ACC112 (cell line): ENCODE results near the gene TTLL12.

Source experiments
- H2AFZ ChIP-seq: fragments of 200-600 bp; sonication (generic); one replicate; pipeline ENCODE4 v1.6.0; 2017; ENCODE audit warnings: antibody characterized with exemption, low read length; ENCODE audit not compliant: unreplicated experiment
- H3K27ac ChIP-seq: fragments of 200-600 bp; sonication (generic); 2 replicates; pipeline ENCODE4 v1.5.1; 2014; ENCODE audit warnings: low read depth, mild to moderate bottlenecking, antibody characterized with exemption, low read length, moderate library complexity
- H3K27me3 ChIP-seq: fragments of 200-600 bp; sonication (generic); 2 replicates; pipeline ENCODE4 v1.6.1; 2014; ENCODE audit warnings: mild to moderate bottlenecking, antibody characterized with exemption, low read length, moderate library complexity, mixed read lengths; ENCODE audit not compliant: insufficient read depth
- H3K36me3 ChIP-seq: fragments of 200-600 bp; sonication (generic); 2 replicates; pipeline ENCODE4 v1.6.1; 2016; ENCODE audit warnings: mild to moderate bottlenecking, antibody characterized with exemption, low read length, moderate library complexity, mixed read lengths; ENCODE audit not compliant: insufficient read depth
- H3K4me1 ChIP-seq: fragments of 200-600 bp; sonication (generic); one replicate; pipeline ENCODE4 v1.6.1; 2016; ENCODE audit warnings: low read length, mixed read lengths; ENCODE audit not compliant: insufficient read depth, unreplicated experiment, control insufficient read depth
- H3K4me3 ChIP-seq: fragments of 200-600 bp; sonication (generic); 2 replicates; pipeline ENCODE4 v1.5.1; 2014; ENCODE audit warnings: mild to moderate bottlenecking, low read depth, low read length
- H3K79me2 ChIP-seq: fragments of 200-600 bp; sonication (generic); one replicate; pipeline ENCODE4 v1.6.0; 2016; ENCODE audit warnings: low read length; ENCODE audit not compliant: control insufficient read depth, unreplicated experiment, insufficient read depth

The TTLL12 gene

DNA sequence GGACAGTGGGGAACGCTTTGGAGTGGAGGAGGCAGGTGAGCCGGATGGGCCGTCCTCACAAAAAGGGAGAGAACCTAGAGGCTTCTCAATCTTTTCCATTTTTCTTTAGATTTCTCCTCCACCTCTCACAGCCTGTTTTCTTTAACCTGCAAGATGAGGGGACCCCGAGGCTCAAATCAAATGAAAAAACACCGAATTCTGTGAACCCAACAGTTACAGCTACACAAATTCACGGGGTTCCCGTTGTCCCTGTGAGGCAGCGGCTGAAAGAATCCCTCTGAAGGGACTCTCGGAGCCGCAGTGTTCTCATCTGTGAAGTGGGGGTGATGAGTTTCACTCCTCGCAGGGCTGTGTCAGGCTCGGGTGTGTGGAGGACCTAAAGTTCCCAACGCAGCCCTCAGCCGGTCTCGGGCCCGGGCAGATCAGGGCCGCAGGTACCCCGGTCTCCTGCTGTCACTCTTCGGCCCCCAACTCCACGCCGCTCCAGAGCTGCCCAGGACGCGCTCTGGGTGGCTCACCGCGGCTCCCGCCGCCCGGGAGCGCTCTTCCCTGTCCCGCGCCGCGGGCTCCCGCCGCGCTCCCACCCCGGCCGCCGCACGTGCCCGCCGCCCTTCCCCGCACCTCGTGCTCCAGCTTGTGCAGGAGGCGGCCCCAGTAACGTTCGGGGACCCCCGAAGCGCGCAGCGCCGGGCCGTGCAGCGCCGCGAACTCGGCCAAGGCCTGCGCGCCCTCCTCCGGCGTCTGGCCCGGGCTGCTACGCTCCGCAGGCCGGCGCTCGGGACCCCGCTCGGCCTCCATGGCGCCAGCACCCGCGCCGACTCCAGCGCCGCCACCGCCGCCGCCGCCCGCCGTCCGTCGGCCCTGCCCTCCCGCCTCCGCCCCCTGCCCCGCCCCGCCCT, at the start of gene TTLL12:
Gene TTLL12, minus strand, starts transcription at position 863 of the 899 bp plus-strand sequence. Its CDS starts 65 bp downstream, at position 798.
- Histone ChIP-seq H3K36me3 (no peaks in the 10 kb centered on the region), H3K27me3 (no peaks in the 10 kb centered on the region), H3K4me3 (peak within 1 kb of the TSS; percentile 88), H2AFZ (peak within 1 kb of the TSS; percentile 88), H3K79me2 (peaks cover 9% of the 10 kb centered on the region), H3K27ac (peak within 1 kb of the TSS; percentile 79), H3K4me1 (peaks cover 7% of the 10 kb centered on the region)

DNA sequence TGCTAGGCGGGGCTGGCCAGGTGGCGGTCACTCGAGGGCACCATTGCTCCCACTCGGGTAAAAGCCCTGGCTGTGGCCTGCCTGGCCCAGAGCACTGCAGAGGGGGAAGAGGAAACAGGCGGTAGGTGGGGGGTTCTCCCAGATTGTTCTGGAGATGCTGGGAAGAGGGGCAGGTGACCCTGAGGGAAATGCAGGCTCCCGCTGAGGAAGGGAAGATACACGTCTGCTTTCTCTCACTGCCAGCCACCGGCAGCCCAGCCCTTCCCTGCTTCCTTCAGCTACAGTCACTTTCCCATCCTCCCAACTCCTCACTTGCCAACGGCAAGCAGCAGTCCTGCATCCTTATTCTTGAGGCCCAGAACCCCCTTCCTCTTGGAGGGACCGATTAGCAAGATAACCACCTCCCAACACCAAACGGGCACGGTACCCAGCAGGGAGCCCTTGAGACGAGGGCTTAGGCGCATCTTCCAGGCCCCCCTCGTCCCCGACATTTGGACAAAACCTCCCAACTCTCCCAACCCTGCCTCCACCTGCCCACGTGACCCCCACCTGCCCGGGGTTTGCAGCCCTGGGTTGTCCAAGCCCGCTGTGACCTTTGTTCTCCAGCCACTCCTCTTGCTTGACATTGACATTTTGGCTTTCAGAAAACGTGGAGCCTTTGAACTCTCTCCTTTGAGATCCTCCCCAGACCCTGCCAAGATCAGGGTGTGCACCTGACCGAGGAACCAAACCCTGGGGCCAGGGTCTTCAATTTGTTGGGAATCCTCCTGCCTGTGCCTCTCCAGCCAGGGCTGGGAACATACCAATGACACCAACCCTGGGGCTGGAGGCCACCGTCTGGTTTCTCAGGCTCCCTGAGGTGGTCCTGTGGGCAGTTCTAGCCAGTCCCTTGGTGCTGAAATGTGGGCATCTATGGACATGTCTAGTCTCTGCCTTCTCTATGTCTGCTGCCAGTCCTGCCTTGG, 48.8 kb upstream of the TTLL12 start:
- Histone ChIP-seq H3K36me3 (no peaks in the 10 kb centered on the region), H3K4me3 (no peak overlapping the region), H3K4me1 (no peaks in the 10 kb centered on the region), H3K27me3 (peaks cover 13% of the 10 kb centered on the region), H2AFZ (no peak overlapping the region), H3K27ac (no peak overlapping the region), H3K79me2 (no peaks in the 10 kb centered on the region)

GRCh38 chr22:43234264-43234988, 47.5 kb upstream of the TTLL12 start:
- H3K4me1 ChIP-seq, result no peaks in the 10 kb centered on the region
- no peak overlapping the region for H3K27ac ChIP-seq
- H3K36me3 ChIP-seq, result no peaks in the 10 kb centered on the region
- no peak overlapping the region for H3K4me3 ChIP-seq
- no peaks in the 10 kb centered on the region for H3K79me2 ChIP-seq
- H3K27me3 ChIP-seq, result peaks cover 5% of the 10 kb centered on the region
- no peak overlapping the region for H2AFZ ChIP-seq

DNA sequence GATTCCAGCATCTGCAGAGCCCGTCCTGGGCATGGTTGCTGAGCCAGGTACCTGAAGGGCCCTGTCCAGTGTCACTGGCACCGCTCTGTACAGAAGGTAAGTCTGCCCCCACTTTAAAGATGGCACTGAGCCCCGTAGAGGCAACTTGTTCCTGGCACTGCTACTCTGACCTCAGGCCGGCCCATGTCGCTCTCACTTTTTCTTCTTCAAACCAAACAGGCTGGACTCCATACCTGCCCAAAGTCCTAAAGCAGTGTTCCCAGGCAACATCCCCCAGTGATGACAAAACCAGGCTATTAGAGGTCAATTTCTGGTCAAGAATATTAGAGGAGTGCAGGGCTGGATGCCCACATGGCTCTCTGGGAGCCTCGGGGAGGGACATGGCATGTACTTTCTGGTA, 46.6 kb upstream of the TTLL12 start:
- Histone ChIP-seq H3K27me3 (no peaks in the 10 kb centered on the region), H3K4me3 (no peak overlapping the region), H3K4me1 (no peaks in the 10 kb centered on the region), H2AFZ (no peak overlapping the region), H3K36me3 (no peaks in the 10 kb centered on the region), H3K27ac (no peak overlapping the region), H3K79me2 (no peaks in the 10 kb centered on the region)

DNA sequence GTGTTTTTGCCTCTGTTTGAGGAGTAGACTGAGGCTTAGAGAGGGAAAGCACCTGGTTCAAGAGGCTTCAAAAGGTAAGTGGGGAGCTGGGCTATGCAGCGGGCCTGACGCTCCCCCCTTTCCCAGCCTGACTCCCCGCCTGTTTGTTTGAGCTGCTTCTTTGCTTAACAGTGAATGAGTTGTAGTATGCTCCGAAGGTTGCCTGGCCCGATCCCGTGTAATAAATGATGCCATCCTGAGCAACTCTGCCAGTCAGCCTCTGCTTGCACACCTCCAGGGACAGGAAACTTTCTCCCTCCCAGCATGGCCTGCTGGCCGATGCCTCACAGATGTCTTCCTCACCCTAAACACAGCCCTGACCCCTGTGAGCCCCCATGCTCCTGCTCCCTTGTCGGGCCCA, 45.5 kb upstream of the TTLL12 start:
- Histone ChIP-seq H3K4me3 (no peak overlapping the region), H3K27ac (no peak overlapping the region), H2AFZ (no peak overlapping the region), H3K36me3 (no peaks in the 10 kb centered on the region), H3K79me2 (no peaks in the 10 kb centered on the region), H3K4me1 (no peaks in the 10 kb centered on the region), H3K27me3 (no peaks in the 10 kb centered on the region)

DNA sequence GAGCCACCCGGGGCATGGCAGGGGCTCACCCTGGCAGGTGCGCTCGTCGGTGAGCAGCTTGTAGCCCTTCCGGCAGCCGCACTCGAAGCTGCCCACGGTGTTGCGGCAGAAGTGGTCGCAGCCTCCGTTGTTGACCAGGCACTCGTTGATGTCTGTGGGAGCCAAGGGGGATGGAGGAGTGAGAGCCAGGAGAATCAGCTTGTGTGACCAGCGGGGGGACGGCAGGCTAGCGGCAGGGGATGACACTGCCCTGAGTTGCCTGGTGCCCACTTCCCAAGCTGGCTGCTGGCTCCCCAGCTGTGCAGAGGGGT, 44.7 kb upstream of the TTLL12 start:
- H3K4me3 ChIP-seq, result no peak overlapping the region
- H3K4me1 ChIP-seq, result no peaks in the 10 kb centered on the region
- no peaks in the 10 kb centered on the region for H3K36me3 ChIP-seq
- no peak overlapping the region for H3K27ac ChIP-seq
- H2AFZ ChIP-seq, result no peak overlapping the region
- no peaks in the 10 kb centered on the region for H3K27me3 ChIP-seq
- H3K79me2 ChIP-seq, result no peaks in the 10 kb centered on the region

- H3K79me2 ChIP-seq, result no peaks in the 10 kb centered on the region
- no peak overlapping the region for H2AFZ ChIP-seq
- H3K27ac ChIP-seq, result no peak overlapping the region
- H3K4me3 ChIP-seq, result no peak overlapping the region
- H3K4me1 ChIP-seq, result no peaks in the 10 kb centered on the region
- H3K27me3 ChIP-seq, result no peaks in the 10 kb centered on the region
- H3K36me3 ChIP-seq, result no peaks in the 10 kb centered on the region
Observed at GRCh38 chr22:43230971-43231723, 44.2 kb upstream of the TTLL12 start.

DNA sequence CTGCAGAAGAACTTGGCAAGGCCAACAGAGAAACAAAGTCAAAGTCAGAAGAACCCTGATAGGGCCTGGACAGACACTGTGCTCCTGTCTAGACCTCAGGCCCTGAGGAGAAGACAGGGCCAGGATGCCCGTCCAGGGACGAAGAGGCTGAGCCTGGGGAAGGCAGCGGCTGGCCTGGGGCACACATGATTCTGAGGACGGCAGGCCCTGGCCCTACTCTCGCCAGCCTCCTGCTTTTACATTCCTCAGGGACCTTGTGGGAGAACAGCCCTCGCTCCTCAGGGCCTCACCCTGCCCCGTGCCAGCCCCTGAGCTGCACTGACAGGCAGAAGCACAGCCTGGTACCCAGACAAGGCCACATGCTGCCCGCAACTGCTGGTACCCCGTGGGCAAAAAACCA, 43.6 kb upstream of the TTLL12 start:
- Histone ChIP-seq H3K4me1 (no peaks in the 10 kb centered on the region), H3K36me3 (no peaks in the 10 kb centered on the region), H3K27ac (no peak overlapping the region), H3K4me3 (no peak overlapping the region), H3K79me2 (no peaks in the 10 kb centered on the region), H3K27me3 (no peaks in the 10 kb centered on the region), H2AFZ (no peak overlapping the region)

- Histone ChIP-seq H3K36me3 (no peaks in the 10 kb centered on the region), H3K27me3 (no peaks in the 10 kb centered on the region), H3K4me1 (no peaks in the 10 kb centered on the region), H3K79me2 (no peaks in the 10 kb centered on the region), H3K4me3 (no peak overlapping the region), H3K27ac (no peak overlapping the region), H2AFZ (no peak overlapping the region)
Observed at GRCh38 chr22:43228863-43229262, 41.9 kb upstream of the TTLL12 start.

- Histone ChIP-seq H3K36me3 (no peaks in the 10 kb centered on the region), H3K27me3 (no peaks in the 10 kb centered on the region), H3K79me2 (no peaks in the 10 kb centered on the region), H3K4me3 (no peak overlapping the region), H3K4me1 (no peaks in the 10 kb centered on the region), H3K27ac (no peak overlapping the region), H2AFZ (no peak overlapping the region)
Observed at GRCh38 chr22:43228330-43228729, 41.4 kb upstream of the TTLL12 start.
